ENCODE data around the gene AVP.
"Not testable (repeated sequence)": the region's sequence is repeated elsewhere in the genome, so short reads cannot be mapped to it uniquely, and the experiment has no call there.

The AVP gene

DNA sequence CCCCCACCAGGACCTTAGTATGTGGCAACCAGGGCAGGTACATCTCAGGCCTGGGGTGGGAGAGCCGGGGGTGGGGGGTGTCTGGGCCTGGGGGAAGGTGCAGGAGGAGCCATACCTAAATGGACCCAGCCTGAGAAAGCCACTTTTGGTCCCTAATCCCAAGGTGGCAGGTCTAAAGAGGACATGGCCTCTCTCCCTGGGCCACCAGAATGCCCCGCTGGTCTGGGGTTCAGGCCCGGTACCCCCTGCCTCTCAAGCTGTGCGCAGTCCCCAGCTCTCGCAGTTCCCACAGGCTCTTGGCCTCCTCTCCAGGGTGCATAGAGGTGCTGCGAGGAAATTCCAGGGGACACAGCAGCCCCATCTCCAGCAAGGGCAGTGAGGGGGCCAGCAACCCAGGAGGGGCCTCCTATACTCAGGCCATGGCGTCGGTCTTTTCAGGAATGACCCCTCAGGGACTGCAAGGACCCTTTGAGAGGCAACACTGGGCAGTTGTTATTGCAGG lies 1.1 kb upstream of the AVP start:
- in situ Hi-C loops (cut with MboI; ENCODE audit: low sequenced_read_pairs), result no loop called here

DNA sequence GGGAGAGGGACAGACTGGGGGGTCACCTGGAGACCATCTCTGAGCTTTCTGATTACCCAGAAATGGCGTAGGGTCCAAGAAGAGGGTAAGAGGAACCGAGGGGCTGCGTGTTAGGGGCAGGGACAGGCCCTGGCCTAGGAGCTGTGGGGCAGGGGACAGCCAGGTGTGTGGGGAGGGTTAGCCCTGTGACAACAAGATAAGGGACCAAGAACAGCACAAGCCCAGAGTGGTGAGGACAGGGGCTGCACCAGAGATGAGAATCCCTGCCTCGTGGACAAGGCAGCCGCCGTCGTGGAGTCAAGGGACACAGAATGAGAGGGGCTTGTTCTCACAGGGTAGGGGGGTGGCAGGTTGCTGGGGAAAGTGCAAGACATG lies 449 bp upstream of the AVP start:
- in situ Hi-C loops (cut with MboI; ENCODE audit: low sequenced_read_pairs), result no loop called here

DNA sequence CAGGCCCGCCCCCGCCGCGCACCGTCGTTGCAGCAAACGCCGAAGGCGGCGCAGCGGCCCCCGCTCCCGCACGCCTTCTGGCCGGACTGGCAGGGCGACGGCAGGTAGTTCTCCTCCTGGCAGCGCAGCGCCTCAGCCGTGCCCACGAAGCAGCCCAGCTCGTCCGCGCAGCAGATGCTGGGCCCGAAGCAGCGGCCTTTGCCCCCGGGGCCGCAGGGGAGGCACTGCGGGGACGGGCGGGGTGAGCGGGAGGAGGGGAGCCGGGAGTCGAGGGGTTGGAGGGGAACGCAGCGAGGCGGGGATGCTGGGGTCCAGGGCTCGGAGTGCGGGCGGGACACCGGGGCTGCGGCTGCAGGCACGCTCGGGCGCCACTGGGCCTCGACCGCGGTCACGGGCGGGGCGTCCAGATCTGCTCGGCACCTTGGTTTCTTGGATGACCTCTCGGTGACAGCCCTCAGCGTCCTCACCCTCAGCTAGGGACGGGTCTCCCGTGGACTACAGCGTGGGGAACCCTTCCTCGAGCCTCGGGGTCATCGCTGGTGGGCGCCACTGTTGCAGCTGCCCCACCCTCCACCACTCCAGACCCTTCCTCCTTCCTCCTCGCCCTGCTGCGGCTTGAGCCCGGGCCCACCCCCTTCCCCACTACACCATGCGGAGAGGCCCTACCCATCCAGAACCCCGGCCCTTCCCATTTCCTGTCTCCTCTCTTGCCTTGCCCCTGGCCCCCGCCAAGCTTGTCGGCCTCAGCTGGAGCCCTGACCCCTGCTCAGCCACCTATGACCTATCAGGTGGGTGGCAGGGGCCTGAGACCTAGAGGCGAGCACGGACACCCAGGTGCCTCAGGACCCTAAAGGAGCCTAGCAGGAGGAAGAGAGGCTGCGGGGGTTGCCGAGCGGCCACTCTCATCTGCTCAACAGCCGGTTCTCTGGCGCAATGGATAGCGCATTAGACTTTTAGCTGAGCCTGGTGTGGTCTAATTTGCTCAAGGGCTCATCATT lies 1.3 kb downstream of the AVP start:
- in situ Hi-C loops (cut with MboI; ENCODE audit: low sequenced_read_pairs), result no loop called here

DNA sequence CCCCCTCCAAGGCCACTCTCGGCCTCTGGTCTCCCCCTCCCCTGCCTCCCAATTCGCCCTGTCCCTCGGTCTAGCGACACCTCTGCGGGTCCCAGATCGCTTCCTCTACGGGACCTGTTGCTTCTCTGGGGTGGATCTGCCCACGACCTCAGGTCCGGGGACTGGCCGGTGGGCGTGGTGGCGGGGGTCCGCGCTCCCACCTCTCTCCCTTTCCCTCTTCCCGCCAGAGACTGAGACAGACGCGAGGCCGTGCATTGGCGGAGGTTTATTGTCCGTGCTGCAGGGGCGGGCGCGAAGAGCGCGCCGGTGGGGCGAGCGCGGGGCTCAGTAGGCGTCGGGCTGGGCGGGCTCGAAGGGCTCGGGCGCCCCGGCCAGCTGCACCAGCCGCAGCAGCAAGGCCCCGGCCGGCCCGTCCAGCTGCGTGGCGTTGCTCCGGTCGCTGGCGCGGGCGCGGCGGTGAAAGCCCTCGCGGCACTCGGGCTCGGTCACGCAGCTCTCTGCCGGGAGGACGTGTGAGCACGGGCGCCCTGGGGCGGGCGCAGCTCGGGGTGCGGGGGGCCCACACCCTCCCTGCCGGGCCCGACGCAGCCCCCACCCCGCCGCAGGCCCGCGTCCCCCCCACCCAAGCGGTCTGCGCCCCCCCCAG lies 2.1 kb downstream of the AVP start:
- in situ Hi-C loops (cut with MboI; ENCODE audit: low sequenced_read_pairs), result no loop called here

DNA sequence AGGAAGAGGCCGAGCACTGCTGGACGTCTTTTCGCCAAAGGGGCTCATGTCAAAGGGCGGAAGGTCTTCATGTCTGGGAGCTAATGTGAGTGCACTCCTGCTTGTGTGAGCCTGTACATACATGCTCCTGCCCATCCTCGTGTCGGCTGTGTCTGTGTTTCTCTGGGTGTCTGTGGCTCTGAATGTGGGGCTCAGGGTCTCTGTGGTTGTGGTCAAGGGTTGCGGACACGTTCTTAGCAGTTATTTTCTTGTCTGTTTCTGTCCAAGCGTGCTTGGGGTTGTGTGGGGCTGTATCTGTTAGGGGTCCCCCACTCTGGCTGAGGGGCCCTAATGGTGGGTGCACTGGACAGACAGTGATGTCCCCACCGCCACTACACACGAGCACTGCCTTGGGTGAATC lies 2.9 kb downstream of the AVP start:
- in situ Hi-C loops (cut with MboI; ENCODE audit: low sequenced_read_pairs), result no loop called here

DNA sequence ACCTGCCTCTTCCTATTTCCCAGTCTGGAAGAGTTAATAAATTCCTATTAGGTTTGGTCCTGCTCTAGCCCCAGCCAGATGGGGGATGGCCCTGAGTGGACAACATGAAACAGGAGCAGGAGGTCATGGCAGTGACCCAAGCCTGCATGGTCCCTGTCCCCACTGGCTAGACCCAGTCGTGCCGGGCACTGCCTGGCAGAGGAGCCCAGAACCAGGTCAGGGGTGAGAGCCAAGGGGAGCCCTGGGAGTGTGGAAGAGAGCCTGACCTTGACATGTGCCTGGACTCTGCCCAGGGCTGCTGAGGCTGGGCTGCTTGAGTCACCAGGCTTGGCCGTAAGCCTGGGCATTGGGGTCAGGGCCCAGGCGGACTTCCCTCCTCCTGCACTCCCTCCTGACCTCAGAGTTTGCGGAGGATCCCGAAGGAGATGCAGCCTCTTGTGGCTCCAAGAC lies 3.6 kb downstream of the AVP start:
- in situ Hi-C loops (cut with MboI; ENCODE audit: low sequenced_read_pairs), result no loop called here

DNA sequence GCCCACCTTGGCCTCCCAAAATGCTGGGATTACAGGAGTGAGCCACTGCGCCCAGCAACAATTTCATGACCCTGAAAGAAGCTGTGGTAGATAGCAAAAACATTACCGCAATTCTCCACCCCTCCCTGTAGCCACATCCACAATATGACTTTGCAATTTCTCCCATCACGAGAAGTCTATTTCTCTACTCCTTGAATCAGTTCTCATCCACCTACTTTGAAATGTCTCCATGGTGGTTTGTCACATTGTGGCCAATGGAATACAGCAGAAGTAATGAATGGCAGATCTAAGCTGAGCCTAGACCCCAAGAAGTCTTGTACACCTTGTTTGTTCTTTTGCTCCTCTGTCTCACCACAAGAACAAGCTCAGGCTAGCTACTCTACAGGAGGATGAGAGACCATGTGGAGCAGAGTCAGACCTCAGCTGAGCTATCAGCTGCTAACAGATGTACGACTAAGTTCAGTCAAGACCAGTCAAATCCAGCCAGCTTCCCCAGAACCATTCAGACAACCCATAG lies 6.8 kb downstream of the AVP start:
- in situ Hi-C loops (cut with MboI; ENCODE audit: low sequenced_read_pairs), result no loop called here

DNA sequence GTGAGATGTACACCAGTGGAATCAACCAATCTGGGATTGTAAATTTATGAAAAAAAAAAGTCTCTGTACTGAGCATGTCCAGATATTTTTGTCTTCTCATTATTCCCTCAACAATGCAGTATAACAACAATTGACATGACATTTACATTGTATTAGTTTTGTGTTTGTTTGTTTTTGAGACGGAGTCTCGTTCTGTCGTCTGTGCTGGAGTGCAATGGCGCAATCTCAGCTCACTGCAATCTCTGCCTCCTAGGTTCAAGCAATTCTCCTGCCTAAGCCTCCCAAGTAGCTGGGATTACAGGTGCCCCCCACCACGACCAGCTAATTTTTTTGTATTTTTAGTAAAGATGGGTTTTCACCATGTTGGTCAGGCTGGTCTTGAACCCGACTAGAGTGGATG lies 9.2 kb downstream of the AVP start:
- in situ Hi-C loops (cut with MboI; ENCODE audit: low sequenced_read_pairs), result not testable (repeated sequence)

DNA sequence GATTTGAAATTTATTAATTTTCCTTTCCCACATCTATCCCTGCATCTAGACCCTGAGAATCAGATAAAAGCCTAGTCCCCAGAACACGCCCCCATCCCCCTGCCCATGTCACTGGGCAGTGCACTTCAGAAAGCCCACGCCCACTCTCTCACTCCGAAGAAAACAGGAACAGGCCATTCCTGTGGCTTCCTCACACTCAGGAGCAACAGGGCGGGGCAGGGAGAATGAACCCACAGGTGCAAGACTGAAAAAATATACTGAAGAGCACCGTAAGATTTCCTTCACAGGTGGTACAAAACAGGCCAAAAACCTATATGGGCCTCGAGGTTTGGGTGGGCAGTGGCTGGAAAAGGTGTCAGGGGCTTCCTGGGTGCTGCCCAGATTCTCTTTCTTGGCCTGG lies 9.7 kb downstream of the AVP start:
- in situ Hi-C loops (cut with MboI; ENCODE audit: low sequenced_read_pairs), result no loop called here

DNA sequence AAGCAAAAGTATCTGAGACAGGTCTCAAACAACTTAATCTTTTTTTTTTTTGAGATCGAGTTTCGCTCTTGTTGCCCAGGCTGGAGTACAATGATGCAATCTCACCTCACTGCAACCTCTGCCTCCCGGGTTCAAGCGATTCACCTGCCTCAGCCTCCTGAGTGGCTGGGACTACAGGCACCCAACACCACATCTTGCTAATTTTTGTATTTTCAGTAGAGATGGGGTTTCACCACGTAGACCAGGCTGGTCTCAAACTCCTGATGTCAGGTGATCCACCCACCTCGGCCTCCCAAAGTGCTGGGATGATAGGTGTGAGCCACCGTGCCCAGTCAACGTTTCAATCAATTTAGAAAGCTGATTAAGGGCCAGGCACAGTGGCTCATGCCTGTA lies 11.3 kb downstream of the AVP start:
- in situ Hi-C loops (cut with MboI; ENCODE audit: low sequenced_read_pairs), result not testable (repeated sequence)

DNA sequence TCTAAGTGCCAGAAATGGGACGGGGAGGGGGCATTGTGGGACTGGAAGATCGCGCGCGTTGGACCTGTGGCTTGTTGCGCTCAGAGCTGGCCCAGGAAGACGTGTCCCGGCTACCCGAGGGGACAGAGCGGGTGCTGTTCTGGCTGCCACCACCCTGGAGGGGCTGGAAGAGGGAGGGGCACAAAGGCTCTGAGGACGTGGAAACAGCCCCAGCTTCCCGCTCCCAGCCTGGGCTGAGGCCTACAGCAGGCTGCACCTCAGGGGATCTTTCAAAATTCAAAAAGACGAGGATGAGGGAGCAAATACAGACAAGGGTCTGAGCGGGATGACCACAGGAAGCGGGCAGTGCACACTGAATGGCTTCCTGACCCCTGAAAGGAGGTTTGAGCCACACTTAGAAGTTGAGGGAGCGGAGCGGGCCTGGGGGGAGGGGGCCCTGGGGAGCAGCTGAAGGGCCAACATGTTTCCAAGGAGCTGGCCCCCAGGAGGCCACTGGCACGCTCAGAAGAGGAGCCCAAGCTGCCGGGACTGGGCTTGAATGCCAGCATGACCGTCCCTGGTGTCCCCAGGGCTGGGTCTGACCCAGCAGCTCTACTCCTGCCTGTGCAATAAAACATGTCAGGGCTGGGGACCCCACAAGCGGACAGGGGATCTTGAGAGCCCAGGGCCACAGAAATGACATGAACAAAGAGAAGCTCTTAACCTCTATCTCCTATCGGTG lies 11.8 kb downstream of the AVP start:
- in situ Hi-C loops (cut with MboI; ENCODE audit: low sequenced_read_pairs), result no loop called here

DNA sequence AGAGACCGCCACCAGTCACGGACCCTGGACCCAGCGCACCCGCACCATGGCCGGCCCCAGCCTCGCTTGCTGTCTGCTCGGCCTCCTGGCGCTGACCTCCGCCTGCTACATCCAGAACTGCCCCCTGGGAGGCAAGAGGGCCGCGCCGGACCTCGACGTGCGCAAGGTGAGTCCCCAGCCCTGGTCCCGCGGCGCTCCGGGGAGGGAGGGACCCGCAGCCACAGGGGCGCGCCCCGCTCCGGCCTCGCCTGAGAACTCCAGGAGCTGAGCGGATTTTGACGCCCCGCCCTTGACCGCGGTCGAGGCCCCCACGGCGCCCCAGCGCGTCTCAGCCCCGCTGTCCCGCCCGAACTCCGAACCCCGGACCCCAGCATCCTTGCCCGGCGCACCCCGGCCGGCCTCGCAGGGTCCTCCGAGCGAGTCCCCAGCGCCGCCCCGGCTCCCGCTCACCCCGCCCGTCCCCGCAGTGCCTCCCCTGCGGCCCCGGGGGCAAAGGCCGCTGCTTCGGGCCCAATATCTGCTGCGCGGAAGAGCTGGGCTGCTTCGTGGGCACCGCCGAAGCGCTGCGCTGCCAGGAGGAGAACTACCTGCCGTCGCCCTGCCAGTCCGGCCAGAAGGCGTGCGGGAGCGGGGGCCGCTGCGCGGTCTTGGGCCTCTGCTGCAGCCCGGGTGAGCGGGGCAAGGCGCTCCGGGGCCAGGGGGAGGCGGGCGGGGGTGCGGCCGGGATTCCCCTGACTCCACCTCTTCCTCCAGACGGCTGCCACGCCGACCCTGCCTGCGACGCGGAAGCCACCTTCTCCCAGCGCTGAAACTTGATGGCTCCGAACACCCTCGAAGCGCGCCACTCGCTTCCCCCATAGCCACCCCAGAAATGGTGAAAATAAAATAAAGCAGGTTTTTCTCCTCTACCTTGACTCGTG lies 12.7 kb downstream of the AVP start, which contains the start of gene OXT:
Gene OXT, plus strand, starts transcription at position 11 of the 920 bp plus-strand sequence. Its CDS starts 36 bp downstream, at position 47.
- in situ Hi-C loops (cut with MboI; ENCODE audit: low sequenced_read_pairs), result no loop called here

DNA sequence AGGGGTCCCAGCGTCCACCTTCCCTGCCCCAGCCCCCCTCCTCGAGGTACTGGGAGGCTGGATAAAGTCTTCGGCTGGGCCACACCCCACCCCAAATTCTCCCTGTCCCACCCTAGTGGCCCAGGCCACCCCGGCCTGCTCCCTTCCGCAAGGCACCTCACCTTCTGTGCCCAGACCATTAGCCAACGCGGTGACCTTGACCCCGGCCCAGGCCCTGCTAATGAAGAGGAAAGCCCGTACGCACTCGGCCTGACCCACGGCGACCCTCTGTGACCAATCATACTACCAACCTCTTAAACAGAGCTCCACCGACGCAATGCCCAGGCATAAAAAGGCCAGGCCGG lies 13.3 kb downstream of the AVP start:
- in situ Hi-C loops (cut with MboI; ENCODE audit: low sequenced_read_pairs), result no loop called here

DNA sequence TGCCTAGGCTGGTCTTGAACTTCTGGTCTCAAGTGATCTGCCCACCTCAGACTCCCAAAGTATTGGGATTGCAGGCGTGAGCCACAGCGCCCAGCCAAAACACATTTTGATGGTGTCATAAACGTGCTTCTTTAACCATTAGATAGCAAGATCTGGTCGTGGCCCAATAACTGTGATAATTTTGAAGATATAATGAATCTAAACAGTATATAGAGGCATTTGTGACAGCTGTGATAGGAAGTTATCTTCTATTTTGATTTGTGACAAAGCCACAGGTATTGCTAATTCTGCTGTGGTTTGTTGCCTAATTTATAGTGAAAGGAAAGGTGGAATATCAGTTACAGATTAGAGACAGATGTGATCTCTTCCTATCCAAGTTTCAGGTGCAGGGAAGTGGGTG lies 13.8 kb downstream of the AVP start:
- in situ Hi-C loops (cut with MboI; ENCODE audit: low sequenced_read_pairs), result no loop called here

DNA sequence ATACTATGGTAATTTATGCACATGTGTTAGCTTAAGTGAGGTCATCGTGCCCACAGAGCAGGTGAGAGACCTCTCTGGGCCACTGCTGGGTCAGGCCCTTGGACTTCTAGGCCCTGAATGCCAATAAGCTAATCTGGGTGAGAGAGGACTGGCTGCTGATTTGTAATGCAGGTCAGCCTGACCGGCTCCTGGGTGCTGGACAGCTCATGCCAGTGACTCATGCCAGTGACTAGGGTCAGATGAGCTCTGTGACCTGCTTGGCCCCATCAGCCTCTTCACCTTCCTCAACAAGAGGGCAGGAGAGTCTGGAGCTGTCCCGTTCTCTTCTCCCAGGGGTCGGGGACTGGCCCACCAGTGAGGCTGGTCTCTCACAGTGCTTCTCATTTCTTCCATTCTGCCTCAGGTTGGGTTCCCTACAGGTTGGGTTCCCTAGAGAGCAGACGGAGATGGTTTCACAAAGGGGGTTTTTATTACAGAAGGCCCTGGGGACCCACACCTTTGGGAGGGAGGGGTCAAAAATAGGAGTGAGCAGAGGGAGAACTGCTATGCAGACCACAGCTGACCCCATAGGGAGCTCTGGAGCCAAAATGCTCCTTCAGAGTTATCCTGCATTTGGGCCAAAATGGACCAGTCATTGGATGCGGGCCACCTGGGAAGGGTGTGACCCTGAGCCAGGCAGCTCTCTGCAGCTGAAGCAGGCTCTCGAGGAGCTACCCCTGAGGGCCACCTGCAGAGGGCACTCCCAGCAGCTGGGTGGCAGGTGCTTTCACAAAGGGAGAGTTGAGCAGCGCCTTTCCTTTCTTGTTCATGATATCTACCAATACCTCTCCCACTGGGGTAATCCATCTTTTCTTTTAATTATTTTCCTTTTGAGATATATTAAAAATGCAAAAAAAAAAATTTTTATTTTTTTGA lies 15.3 kb downstream of the AVP start:
- in situ Hi-C loops (cut with MboI; ENCODE audit: low sequenced_read_pairs), result no loop called here

DNA sequence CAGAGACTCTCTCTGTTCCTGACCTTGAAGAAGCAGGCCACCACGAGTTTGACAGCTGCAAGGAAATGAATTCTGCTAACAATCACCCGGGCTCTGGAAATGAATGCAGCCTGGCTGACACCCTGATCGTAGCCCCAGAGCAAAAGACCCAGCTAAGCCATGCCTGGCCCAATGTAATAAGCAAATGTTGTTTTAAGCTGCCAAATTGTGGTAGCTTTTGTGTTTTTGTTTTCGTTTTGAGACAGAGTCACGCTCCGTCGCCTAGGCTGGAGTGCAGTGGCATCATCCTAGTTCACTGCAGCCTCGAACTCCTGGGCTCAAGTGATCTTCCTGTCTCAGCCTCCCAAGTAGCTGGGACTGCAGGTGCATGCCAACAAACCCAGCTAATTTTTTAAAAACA lies 16.4 kb downstream of the AVP start:
- in situ Hi-C loops (cut with MboI; ENCODE audit: low sequenced_read_pairs), result no loop called here

DNA sequence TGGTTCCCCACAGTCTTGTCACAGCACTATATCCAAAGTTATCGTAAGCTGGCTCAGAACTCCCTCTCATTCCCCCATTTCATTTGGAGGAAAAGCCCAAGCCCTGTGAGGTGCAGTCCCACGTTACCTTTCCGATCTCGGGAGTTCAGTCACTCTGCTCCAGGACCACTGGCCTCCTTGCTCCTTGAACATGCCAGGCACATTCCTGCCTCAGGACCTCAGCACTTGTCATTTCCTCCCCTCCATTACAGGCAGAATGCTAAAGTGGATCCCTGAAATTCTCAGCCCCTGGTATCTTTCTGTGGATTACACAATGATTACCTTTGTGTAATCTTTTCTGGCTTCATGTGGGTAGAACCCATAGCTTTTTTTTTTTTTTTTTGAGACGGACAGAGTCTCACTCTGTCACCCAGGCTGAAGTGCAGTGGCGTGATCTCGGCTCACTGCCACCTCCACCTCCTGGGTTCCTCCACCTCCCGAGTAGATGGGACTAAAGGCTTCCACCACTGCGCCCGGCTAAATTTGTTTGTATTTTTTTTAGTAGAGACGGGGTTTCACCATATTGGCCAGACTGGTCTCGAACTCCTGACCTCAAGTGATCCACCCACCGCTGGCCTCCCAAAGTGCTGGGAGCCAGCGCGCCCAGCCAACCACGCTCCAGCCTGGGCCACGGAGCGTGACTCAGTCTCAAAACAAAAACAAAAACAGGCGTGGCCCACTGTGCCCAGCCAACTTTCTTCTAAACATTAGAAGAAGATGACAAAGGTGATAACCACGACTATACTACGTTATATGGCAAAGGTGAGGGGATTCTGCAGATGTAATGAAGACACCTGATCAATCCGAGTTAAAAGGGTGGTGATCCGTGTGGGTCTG lies 17.1 kb downstream of the AVP start:
- in situ Hi-C loops (cut with MboI; ENCODE audit: low sequenced_read_pairs), result no loop called here

DNA sequence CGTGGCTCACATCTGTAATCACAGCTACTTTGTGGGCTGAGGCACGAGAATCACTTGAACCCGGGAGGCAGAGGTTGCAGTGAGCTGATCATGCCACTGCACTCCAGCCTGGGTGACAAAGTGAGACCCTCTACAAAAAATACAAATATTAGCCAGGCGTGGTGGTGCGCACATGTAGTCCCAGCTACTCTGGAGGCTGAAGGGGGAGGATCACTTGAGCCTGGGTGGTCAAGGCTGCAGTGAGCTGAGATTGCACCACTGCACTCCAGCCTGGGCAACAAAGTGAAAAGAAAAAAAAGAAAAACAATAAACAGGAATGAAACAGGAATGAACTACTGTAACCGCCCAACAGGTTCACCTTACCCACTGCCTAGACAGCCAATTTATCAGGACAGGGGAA lies 20.4 kb downstream of the AVP start:
- in situ Hi-C loops (cut with MboI; ENCODE audit: low sequenced_read_pairs), result not testable (repeated sequence)

Measured in HL-60/S4 treated with phorbol 12-myristate 13-acetate at 8.2 ng/mL for 4 days and 3 days (cell line).